ENCODE results near the gene FGFBP1.

Gene FGFBP1

DNA sequence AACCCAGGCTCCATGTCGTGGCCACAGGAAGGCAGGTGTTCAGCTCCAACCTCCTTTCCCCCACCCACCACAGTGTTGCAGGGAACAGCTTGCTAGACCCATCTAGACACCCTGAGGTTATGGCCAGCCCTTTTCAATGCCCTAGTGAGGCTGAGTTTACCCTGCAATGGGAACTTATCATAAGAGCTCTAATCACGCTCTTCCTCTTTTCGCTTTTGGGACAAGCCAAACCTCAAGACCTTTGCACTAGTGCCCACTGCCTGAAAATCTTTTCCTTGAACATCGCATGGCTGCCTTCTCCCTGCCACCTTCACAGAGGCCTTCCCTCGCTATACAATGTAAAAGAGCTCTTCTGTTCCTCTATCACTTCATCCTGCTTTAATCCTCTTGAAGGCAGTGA, 26.8 kb upstream of the FGFBP1 start:
- Histone ChIP-seq H3K27ac (no peak overlapping the region), H3K9ac (no peak overlapping the region), H3K79me2 (ENCODE audit: insufficient read depth, low read depth) (no peaks in the 10 kb centered on the region), H4K20me1 (ENCODE audit: insufficient read depth) (no peaks in the 10 kb centered on the region), H3K36me3 (ENCODE audit: insufficient read depth) (no peaks in the 10 kb centered on the region), H3K4me1 (ENCODE audit: low read depth, poor library complexity, severe bottlenecking) (no peaks in the 10 kb centered on the region), H3K4me3 (IDR thresholded peaks at IDR 0.05; ENCODE audit: insufficient read depth, low read depth, low read length) (no peak overlapping the region), H3K4me2 (no peak overlapping the region), H2AFZ (ENCODE audit: low read depth) (no peak overlapping the region), H3K27me3 (ENCODE audit: insufficient read depth, low read depth) (no peaks in the 10 kb centered on the region)
- TF ChIP-seq, protein P1, sequence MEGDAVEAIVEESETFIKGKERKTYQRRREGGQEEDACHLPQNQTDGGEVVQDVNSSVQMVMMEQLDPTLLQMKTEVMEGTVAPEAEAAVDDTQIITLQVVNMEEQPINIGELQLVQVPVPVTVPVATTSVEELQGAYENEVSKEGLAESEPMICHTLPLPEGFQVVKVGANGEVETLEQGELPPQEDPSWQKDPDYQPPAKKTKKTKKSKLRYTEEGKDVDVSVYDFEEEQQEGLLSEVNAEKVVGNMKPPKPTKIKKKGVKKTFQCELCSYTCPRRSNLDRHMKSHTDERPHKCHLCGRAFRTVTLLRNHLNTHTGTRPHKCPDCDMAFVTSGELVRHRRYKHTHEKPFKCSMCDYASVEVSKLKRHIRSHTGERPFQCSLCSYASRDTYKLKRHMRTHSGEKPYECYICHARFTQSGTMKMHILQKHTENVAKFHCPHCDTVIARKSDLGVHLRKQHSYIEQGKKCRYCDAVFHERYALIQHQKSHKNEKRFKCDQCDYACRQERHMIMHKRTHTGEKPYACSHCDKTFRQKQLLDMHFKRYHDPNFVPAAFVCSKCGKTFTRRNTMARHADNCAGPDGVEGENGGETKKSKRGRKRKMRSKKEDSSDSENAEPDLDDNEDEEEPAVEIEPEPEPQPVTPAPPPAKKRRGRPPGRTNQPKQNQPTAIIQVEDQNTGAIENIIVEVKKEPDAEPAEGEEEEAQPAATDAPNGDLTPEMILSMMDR (conservative IDR thresholded peaks at IDR 0.05; ENCODE audit: low read depth, low read length), result no peak

DNA sequence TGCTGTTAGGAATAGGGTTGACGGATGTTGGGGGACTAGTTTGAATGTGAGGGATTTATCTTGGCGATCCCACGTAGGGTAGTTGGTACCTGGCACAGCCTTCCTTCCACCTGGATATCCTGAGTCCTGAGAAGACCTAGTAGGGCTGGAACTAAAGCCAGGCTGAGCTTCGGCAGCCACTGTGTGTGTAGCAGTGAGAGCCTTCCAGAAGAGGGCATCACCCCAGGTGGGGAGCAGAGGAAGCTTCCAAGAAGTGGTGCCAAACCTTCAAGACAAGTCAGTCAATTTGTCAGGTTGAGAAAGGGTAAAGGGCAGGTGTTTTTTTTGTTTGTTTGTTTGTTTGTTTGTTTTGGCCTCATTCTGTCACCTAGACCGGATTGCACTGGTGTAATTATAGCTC, 25.6 kb upstream of the FGFBP1 start:
- no peaks in the 10 kb centered on the region for H4K20me1 ChIP-seq (ENCODE audit: insufficient read depth)
- TF ChIP-seq, protein P1 (conservative IDR thresholded peaks at IDR 0.05; ENCODE audit: low read depth, low read length), result no peak
- no peaks in the 10 kb centered on the region for H3K4me1 ChIP-seq (ENCODE audit: low read depth, poor library complexity, severe bottlenecking)
- no peak overlapping the region for H2AFZ ChIP-seq (ENCODE audit: low read depth)
- no peaks in the 10 kb centered on the region for H3K27me3 ChIP-seq (ENCODE audit: insufficient read depth, low read depth)
- no peaks in the 10 kb centered on the region for H3K79me2 ChIP-seq (ENCODE audit: insufficient read depth, low read depth)
- no peak overlapping the region for H3K4me2 ChIP-seq
- no peak overlapping the region for H3K27ac ChIP-seq
- H3K4me3 ChIP-seq (IDR thresholded peaks at IDR 0.05; ENCODE audit: insufficient read depth, low read depth, low read length), result no peak overlapping the region
- H3K9ac ChIP-seq, result no peak overlapping the region
- H3K36me3 ChIP-seq (ENCODE audit: insufficient read depth), result no peaks in the 10 kb centered on the region

DNA sequence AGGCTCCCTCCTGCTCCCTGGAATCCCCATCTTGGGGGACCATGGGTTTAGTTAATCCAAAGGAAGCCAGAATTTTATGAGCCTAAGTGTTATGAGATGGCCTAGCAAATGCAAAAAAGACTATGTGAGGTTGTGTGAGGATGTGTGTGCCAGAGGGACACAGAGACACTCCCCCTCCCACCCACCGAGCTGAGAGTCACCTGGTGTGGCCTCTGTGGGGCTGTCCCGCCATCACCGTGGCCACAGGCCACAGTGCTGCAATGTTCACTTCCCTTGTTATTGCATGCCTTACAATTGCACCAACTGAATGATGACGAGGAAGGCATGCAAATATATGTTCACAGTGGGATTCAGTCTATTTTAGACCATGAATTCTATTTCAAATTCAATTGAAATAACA, 25.0 kb upstream of the FGFBP1 start:
- Histone ChIP-seq H3K9ac (no peak overlapping the region), H3K27me3 (ENCODE audit: insufficient read depth, low read depth) (no peaks in the 10 kb centered on the region), H3K4me2 (no peak overlapping the region), H4K20me1 (ENCODE audit: insufficient read depth) (no peaks in the 10 kb centered on the region), H3K27ac (no peak overlapping the region), H3K79me2 (ENCODE audit: insufficient read depth, low read depth) (no peaks in the 10 kb centered on the region), H3K4me1 (ENCODE audit: low read depth, poor library complexity, severe bottlenecking) (no peaks in the 10 kb centered on the region), H2AFZ (ENCODE audit: low read depth) (no peak overlapping the region), H3K36me3 (ENCODE audit: insufficient read depth) (no peaks in the 10 kb centered on the region), H3K4me3 (IDR thresholded peaks at IDR 0.05; ENCODE audit: insufficient read depth, low read depth, low read length) (no peak overlapping the region)
- TF ChIP-seq, protein P1 (conservative IDR thresholded peaks at IDR 0.05; ENCODE audit: low read depth, low read length), result no peak

DNA sequence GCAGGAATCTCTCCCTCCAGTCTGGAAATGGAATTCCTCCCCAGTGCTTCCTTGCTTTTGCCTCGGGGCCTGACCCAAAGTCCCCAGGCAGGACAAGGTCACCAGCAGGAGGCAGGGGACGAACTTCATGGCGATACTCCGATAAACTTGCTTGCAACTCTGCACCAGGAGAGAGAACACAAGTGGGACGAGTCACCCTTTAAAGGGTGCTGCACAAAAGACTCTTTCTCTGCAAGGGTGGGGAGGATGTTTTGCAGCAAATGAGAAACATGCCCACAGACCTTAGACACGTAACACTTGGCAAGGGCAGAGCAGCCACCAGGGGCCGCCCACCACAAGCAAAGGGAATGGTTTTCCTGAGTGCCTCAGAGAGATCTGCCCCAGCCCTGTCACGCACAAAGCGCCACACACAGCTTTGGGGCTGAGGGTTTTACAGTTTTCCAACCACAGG, 24.5 kb upstream of the FGFBP1 start, which contains the start of gene FGFBP2:
TSS of gene FGFBP2 (minus strand) at position 175 of the 451 bp plus-strand sequence. CDS start at position 129, 46 bp downstream.
- Histone ChIP-seq H3K27ac (no peak within 1 kb of the TSS), H3K27me3 (ENCODE audit: insufficient read depth, low read depth) (no peaks in the 10 kb centered on the region), H3K79me2 (ENCODE audit: insufficient read depth, low read depth) (no peaks in the 10 kb centered on the region), H4K20me1 (ENCODE audit: insufficient read depth) (no peaks in the 10 kb centered on the region), H3K4me3 (IDR thresholded peaks at IDR 0.05; ENCODE audit: insufficient read depth, low read depth, low read length) (no peak within 1 kb of the TSS), H3K4me1 (ENCODE audit: low read depth, poor library complexity, severe bottlenecking) (no peaks in the 10 kb centered on the region), H3K9ac (no peak within 1 kb of the TSS), H2AFZ (ENCODE audit: low read depth) (no peak within 1 kb of the TSS), H3K4me2 (no peak within 1 kb of the TSS), H3K36me3 (ENCODE audit: insufficient read depth) (no peaks in the 10 kb centered on the region)
- TF ChIP-seq, protein P1 (conservative IDR thresholded peaks at IDR 0.05; ENCODE audit: low read depth, low read length), result 0 out of 2 replicates have a peak, but pooled peaks have one; percentile 19
